ENCODE results near the gene EXPH5. TPM values are rescaled to one million over a fixed set of nuclear protein-coding genes. Genes with fewer than 3 reads are reported as not detected.

Gene EXPH5
- total RNA-seq, 1 donor from 2014 or later, result 0.65 TPM

- H3K4me3 Mint-ChIP-seq, result no peak overlapping the region
- intact Hi-C loops (cut with micrococcal nuclease), result no loop called here
- H3K4me1 Mint-ChIP-seq (ENCODE audit: low read depth), result no peaks in the 10 kb centered on the region
- DNase-seq (ENCODE audit: low spot score), result no peak
- no peak overlapping the region for H3K27ac Mint-ChIP-seq
- no peaks in the 10 kb centered on the region for H3K27me3 Mint-ChIP-seq (ENCODE audit: insufficient read depth)
- no peaks in the 10 kb centered on the region for H3K36me3 Mint-ChIP-seq (ENCODE audit: low read depth)
- no peaks in the 10 kb centered on the region for H3K9me3 Mint-ChIP-seq
Observed at GRCh38 chr11:108543316-108543964, 50.1 kb downstream of the EXPH5 start.

GRCh38 chr11:108541531-108541930 lies 52.0 kb downstream of the EXPH5 start:
- no peak for DNase-seq (ENCODE audit: low spot score)
- no peaks in the 10 kb centered on the region for H3K4me1 Mint-ChIP-seq (ENCODE audit: low read depth)
- no peak overlapping the region for H3K27ac Mint-ChIP-seq
- no peak overlapping the region for H3K4me3 Mint-ChIP-seq
- no peaks in the 10 kb centered on the region for H3K9me3 Mint-ChIP-seq
- no peaks in the 10 kb centered on the region for H3K27me3 Mint-ChIP-seq (ENCODE audit: insufficient read depth)
- no peaks in the 10 kb centered on the region for H3K36me3 Mint-ChIP-seq (ENCODE audit: low read depth)
- intact Hi-C loops (cut with micrococcal nuclease), result no loop called here

- intact Hi-C loops (cut with micrococcal nuclease), result no loop called here
- H3K9me3 Mint-ChIP-seq, result no peaks in the 10 kb centered on the region
- no peak for DNase-seq (ENCODE audit: low spot score)
- H3K36me3 Mint-ChIP-seq (ENCODE audit: low read depth), result no peaks in the 10 kb centered on the region
- no peaks in the 10 kb centered on the region for H3K27me3 Mint-ChIP-seq (ENCODE audit: insufficient read depth)
- no peaks in the 10 kb centered on the region for H3K4me1 Mint-ChIP-seq (ENCODE audit: low read depth)
- no peak overlapping the region for H3K27ac Mint-ChIP-seq
- no peak overlapping the region for H3K4me3 Mint-ChIP-seq
Observed at GRCh38 chr11:108538502-108538901, 55.1 kb downstream of the EXPH5 start.

- no peaks in the 10 kb centered on the region for H3K27me3 Mint-ChIP-seq (ENCODE audit: insufficient read depth)
Observed at GRCh38 chr11:108538022-108538424, 55.5 kb downstream of the EXPH5 start.

GRCh38 chr11:108536783-108537182 lies 56.8 kb downstream of the EXPH5 start:
- DNase-seq (ENCODE audit: low spot score), result no peak
- Mint-ChIP-seq H3K27me3 (ENCODE audit: insufficient read depth) (no peaks in the 10 kb centered on the region), H3K27ac (no peak overlapping the region), H3K36me3 (ENCODE audit: low read depth) (no peaks in the 10 kb centered on the region), H3K4me3 (no peak overlapping the region), H3K9me3 (no peaks in the 10 kb centered on the region), H3K4me1 (ENCODE audit: low read depth) (no peaks in the 10 kb centered on the region)
- intact Hi-C loops (cut with micrococcal nuclease), result no loop called here

More at GRCh38 chr11:108538022-108538424, 55.5 kb downstream of the EXPH5 start:
- no peak for DNase-seq (ENCODE audit: low spot score)
- Mint-ChIP-seq H3K9me3 (no peaks in the 10 kb centered on the region), H3K4me1 (ENCODE audit: low read depth) (no peaks in the 10 kb centered on the region), H3K36me3 (ENCODE audit: low read depth) (no peaks in the 10 kb centered on the region), H3K27ac (no peak overlapping the region), H3K4me3 (no peak overlapping the region)
- intact Hi-C loops (cut with micrococcal nuclease), result no loop called here

GRCh38 chr11:108535384-108535955 lies 58.1 kb downstream of the EXPH5 start:
- H3K4me3 Mint-ChIP-seq, result no peak overlapping the region
- H3K4me1 Mint-ChIP-seq (ENCODE audit: low read depth), result no peaks in the 10 kb centered on the region
- no peak overlapping the region for H3K27ac Mint-ChIP-seq
- no peaks in the 10 kb centered on the region for H3K27me3 Mint-ChIP-seq (ENCODE audit: insufficient read depth)
- DNase-seq (ENCODE audit: low spot score), result no peak
- H3K36me3 Mint-ChIP-seq (ENCODE audit: low read depth), result no peaks in the 10 kb centered on the region
- intact Hi-C loops (cut with micrococcal nuclease), result no loop called here
- H3K9me3 Mint-ChIP-seq, result no peaks in the 10 kb centered on the region

- no peak for DNase-seq (ENCODE audit: low spot score)
- no peak overlapping the region for H3K4me3 Mint-ChIP-seq
Observed at GRCh38 chr11:108534274-108534882, 59.2 kb downstream of the EXPH5 start.

GRCh38 chr11:108530426-108530825 lies 63.1 kb downstream of the EXPH5 start:
- Mint-ChIP-seq H3K4me3 (no peak overlapping the region), H3K9me3 (no peaks in the 10 kb centered on the region), H3K27ac (no peak overlapping the region), H3K27me3 (ENCODE audit: insufficient read depth) (no peaks in the 10 kb centered on the region), H3K4me1 (ENCODE audit: low read depth) (no peaks in the 10 kb centered on the region), H3K36me3 (ENCODE audit: low read depth) (no peaks in the 10 kb centered on the region)
- intact Hi-C loops (cut with micrococcal nuclease), result no loop called here
- DNase-seq (ENCODE audit: low spot score), result no peak

More at GRCh38 chr11:108534274-108534882, 59.2 kb downstream of the EXPH5 start:
- no peaks in the 10 kb centered on the region for H3K27me3 Mint-ChIP-seq (ENCODE audit: insufficient read depth)
- no peaks in the 10 kb centered on the region for H3K4me1 Mint-ChIP-seq (ENCODE audit: low read depth)
- intact Hi-C loops (cut with micrococcal nuclease), result no loop called here
- no peaks in the 10 kb centered on the region for H3K36me3 Mint-ChIP-seq (ENCODE audit: low read depth)
- H3K9me3 Mint-ChIP-seq, result no peaks in the 10 kb centered on the region
- no peak overlapping the region for H3K27ac Mint-ChIP-seq

GRCh38 chr11:108527382-108527781 lies 66.2 kb downstream of the EXPH5 start:
- Mint-ChIP-seq H3K27me3 (ENCODE audit: insufficient read depth) (no peaks in the 10 kb centered on the region), H3K9me3 (no peaks in the 10 kb centered on the region), H3K4me3 (no peak overlapping the region), H3K4me1 (ENCODE audit: low read depth) (no peaks in the 10 kb centered on the region), H3K36me3 (ENCODE audit: low read depth) (no peaks in the 10 kb centered on the region), H3K27ac (no peak overlapping the region)
- DNase-seq (ENCODE audit: low spot score), result no peak
- intact Hi-C loops (cut with micrococcal nuclease), result no loop called here

GRCh38 chr11:108525161-108525560 lies 68.4 kb downstream of the EXPH5 start:
- no peak for DNase-seq (ENCODE audit: low spot score)
- no peak overlapping the region for H3K4me3 Mint-ChIP-seq
- H3K27ac Mint-ChIP-seq, result no peak overlapping the region
- H3K4me1 Mint-ChIP-seq (ENCODE audit: low read depth), result no peaks in the 10 kb centered on the region
- intact Hi-C loops (cut with micrococcal nuclease), result no loop called here
- no peaks in the 10 kb centered on the region for H3K27me3 Mint-ChIP-seq (ENCODE audit: insufficient read depth)
- no peaks in the 10 kb centered on the region for H3K36me3 Mint-ChIP-seq (ENCODE audit: low read depth)
- no peaks in the 10 kb centered on the region for H3K9me3 Mint-ChIP-seq

GRCh38 chr11:108524422-108524821 lies 69.1 kb downstream of the EXPH5 start:
- no peak for DNase-seq (ENCODE audit: low spot score)
- H3K4me3 Mint-ChIP-seq, result no peak overlapping the region
- H3K4me1 Mint-ChIP-seq (ENCODE audit: low read depth), result no peaks in the 10 kb centered on the region
- H3K27ac Mint-ChIP-seq, result no peak overlapping the region
- intact Hi-C loops (cut with micrococcal nuclease), result no loop called here
- no peaks in the 10 kb centered on the region for H3K9me3 Mint-ChIP-seq
- no peaks in the 10 kb centered on the region for H3K27me3 Mint-ChIP-seq (ENCODE audit: insufficient read depth)
- H3K36me3 Mint-ChIP-seq (ENCODE audit: low read depth), result no peaks in the 10 kb centered on the region

- Mint-ChIP-seq H3K4me1 (ENCODE audit: low read depth) (no peaks in the 10 kb centered on the region), H3K27me3 (ENCODE audit: insufficient read depth) (no peaks in the 10 kb centered on the region), H3K4me3 (no peak overlapping the region), H3K9me3 (no peaks in the 10 kb centered on the region), H3K27ac (no peak overlapping the region), H3K36me3 (ENCODE audit: low read depth) (no peaks in the 10 kb centered on the region)
- intact Hi-C loops (cut with micrococcal nuclease), result no loop called here
- DNase-seq (ENCODE audit: low spot score), result no peak
Observed at GRCh38 chr11:108522318-108522717, 71.2 kb downstream of the EXPH5 start.

- DNase-seq (ENCODE audit: low spot score), result no peak
- no peaks in the 10 kb centered on the region for H3K27me3 Mint-ChIP-seq (ENCODE audit: insufficient read depth)
- intact Hi-C loops (cut with micrococcal nuclease), result no loop called here
- H3K4me1 Mint-ChIP-seq (ENCODE audit: low read depth), result no peaks in the 10 kb centered on the region
- H3K9me3 Mint-ChIP-seq, result no peaks in the 10 kb centered on the region
- no peak overlapping the region for H3K4me3 Mint-ChIP-seq
- no peak overlapping the region for H3K27ac Mint-ChIP-seq
- peaks cover 2% of the 10 kb centered on the region for H3K36me3 Mint-ChIP-seq (ENCODE audit: low read depth)
Observed at GRCh38 chr11:108518581-108518980, 75.0 kb downstream of the EXPH5 start.

All from activated T-helper 1 cell treated with anti-CD3 and anti-CD28 coated beads, Interleukin-12 subunit alpha, Interleukin-12 subunit beta, Interleukin-2, Interleukin-4 antibody, amounts not matched to agents 30 ng/mL and 10 ng/mL and 1 ng/mL, durations not matched to agents 14 hours and 24 hours and 36 hours (primary cell).